Activated CD4-positive, alpha-beta T cell treated with anti-CD3 and anti-CD28 coated beads, Interleukin-2, amount 10 ng/mL, durations not matched to agents 24 days and 14 days (primary cell): ENCODE measurements around the gene C15orf61. TPM values are rescaled to one million over a fixed set of nuclear protein-coding genes. Genes with fewer than 3 reads are reported as not detected.

ENCODE experiments used
- DNase-seq: peaks from one replicate; pipeline ENCODE4 v3.0.0; 2022
- H3K27ac Mint-ChIP-seq: one replicate; pipeline ENCODE4 v1.8.0; 2022; ENCODE audit warnings: mild to moderate bottlenecking, mixed read lengths
- H3K27me3 Mint-ChIP-seq: one replicate; pipeline ENCODE4 v1.8.0; 2022; ENCODE audit warnings: mixed read lengths
- H3K36me3 Mint-ChIP-seq: one replicate; pipeline ENCODE4 v1.8.0; 2022; ENCODE audit warnings: low read depth, mild to moderate bottlenecking, mixed read lengths
- H3K4me1 Mint-ChIP-seq: one replicate; pipeline ENCODE4 v1.8.0; 2021; ENCODE audit warnings: mixed read lengths
- H3K4me3 Mint-ChIP-seq: one replicate; pipeline ENCODE4 v1.8.0; 2022; ENCODE audit warnings: mild to moderate bottlenecking, moderate library complexity, mixed read lengths
- H3K9me3 Mint-ChIP-seq: one replicate; pipeline ENCODE4 v1.8.0; 2021; ENCODE audit warnings: mixed read lengths
- intact Hi-C: fragments of 100-400 bp; cut with micrococcal nuclease; formaldehyde crosslinking; loops from one replicate; pipeline ENCODE4 v1.15.1; 2023
- total RNA-seq: library from RNA; stranded (reverse); gene quantifications from 2 replicates; pipeline ENCODE4 v1.2.3, GENCODE V29; 2022

The C15orf61 gene
- total RNA-seq, 1 donor from 2014 or later: 7.3 TPM

GRCh38 chr15:67548862-67549651 lies 28.1 kb downstream of the C15orf61 start:
- DNase-seq: no peak
- no peak overlapping the region for H3K4me3 Mint-ChIP-seq
- peaks cover 13% of the 10 kb centered on the region for H3K4me1 Mint-ChIP-seq
- intact Hi-C loops: no loop called here
- H3K9me3 Mint-ChIP-seq: no peaks in the 10 kb centered on the region
- H3K27ac Mint-ChIP-seq: no peak overlapping the region
- H3K36me3 Mint-ChIP-seq: peaks cover 35% of the 10 kb centered on the region
- H3K27me3 Mint-ChIP-seq: no peaks in the 10 kb centered on the region

- Mint-ChIP-seq H3K27ac (no peak overlapping the region), H3K4me3 (no peak overlapping the region), H3K9me3 (no peaks in the 10 kb centered on the region), H3K4me1 (peaks cover 7% of the 10 kb centered on the region), H3K36me3 (peaks cover 32% of the 10 kb centered on the region), H3K27me3 (no peaks in the 10 kb centered on the region)
- intact Hi-C loops: no loop called here
- no peak for DNase-seq
Observed at GRCh38 chr15:67549736-67550135, 28.8 kb downstream of the C15orf61 start.

- no peak for DNase-seq
- Mint-ChIP-seq H3K4me1 (peaks cover 5% of the 10 kb centered on the region), H3K27ac (no peak overlapping the region), H3K9me3 (no peaks in the 10 kb centered on the region), H3K36me3 (peaks cover 31% of the 10 kb centered on the region), H3K27me3 (no peaks in the 10 kb centered on the region), H3K4me3 (no peak overlapping the region)
- intact Hi-C loops: no loop called here
Observed at GRCh38 chr15:67550522-67550921, 29.6 kb downstream of the C15orf61 start.

GRCh38 chr15:67551207-67551743 lies 30.3 kb downstream of the C15orf61 start:
- no peak for DNase-seq
- intact Hi-C loops: no loop called here
- peaks cover 5% of the 10 kb centered on the region for H3K4me1 Mint-ChIP-seq
- no peaks in the 10 kb centered on the region for H3K27me3 Mint-ChIP-seq
- no peak overlapping the region for H3K4me3 Mint-ChIP-seq
- no peaks in the 10 kb centered on the region for H3K9me3 Mint-ChIP-seq
- H3K36me3 Mint-ChIP-seq: peaks cover 31% of the 10 kb centered on the region
- H3K27ac Mint-ChIP-seq: no peak overlapping the region

DNA sequence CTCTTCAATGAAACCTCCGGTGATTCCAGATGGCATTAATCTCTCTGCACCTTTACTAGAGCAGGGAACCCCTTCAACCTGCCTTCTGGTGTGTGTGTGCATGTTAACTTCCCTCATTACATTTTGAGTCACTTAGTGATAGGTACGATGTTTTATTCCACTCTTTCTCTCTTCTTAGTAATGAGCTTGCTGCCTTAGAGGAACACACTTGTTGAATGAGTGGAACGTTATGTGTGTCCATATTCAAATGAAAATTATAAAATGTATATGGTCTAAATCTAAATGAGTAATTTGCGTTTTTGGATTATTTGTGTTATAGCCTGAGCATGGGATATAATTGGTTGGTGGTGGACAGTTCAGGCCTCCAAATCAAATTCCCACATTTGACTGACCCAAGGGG lies 33.6 kb downstream of the C15orf61 start:
- H3K27me3 Mint-ChIP-seq: no peaks in the 10 kb centered on the region
- H3K4me3 Mint-ChIP-seq: no peak overlapping the region
- H3K27ac Mint-ChIP-seq: no peak overlapping the region
- H3K4me1 Mint-ChIP-seq: peaks cover 4% of the 10 kb centered on the region
- H3K9me3 Mint-ChIP-seq: peaks cover 8% of the 10 kb centered on the region
- intact Hi-C loops: no loop called here
- peaks cover 49% of the 10 kb centered on the region for H3K36me3 Mint-ChIP-seq
- no peak for DNase-seq

DNA sequence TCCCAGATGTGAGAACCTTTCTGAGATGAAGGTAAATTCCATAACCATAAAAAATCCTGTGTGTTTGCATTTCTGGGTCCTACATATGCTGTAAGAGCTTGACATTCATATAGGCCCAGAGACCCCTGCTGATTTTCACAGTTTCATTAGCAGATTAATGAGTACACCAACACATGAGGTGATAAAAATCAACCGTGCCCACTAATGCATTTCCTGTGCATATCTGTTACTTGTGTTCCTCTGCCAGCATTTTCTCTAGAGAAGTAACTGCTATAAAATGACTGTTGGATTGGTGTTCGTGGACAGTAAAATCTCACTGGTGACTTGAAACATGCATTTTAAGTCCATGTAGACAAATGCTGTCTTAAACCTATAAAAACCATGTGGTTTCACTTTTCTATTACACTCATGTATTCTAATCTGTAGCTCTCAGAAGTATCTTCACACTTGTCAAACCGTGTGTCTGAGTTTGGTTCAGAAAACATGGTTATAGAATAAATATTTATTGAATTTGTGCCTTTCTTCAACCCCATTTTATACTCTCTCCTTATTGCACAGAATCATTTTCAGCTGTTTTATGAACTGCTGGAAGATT lies 36.1 kb downstream of the C15orf61 start:
- Mint-ChIP-seq H3K36me3 (peaks cover 41% of the 10 kb centered on the region), H3K27ac (no peak overlapping the region), H3K4me1 (peaks cover 4% of the 10 kb centered on the region), H3K4me3 (no peak overlapping the region), H3K27me3 (no peaks in the 10 kb centered on the region), H3K9me3 (peaks cover 8% of the 10 kb centered on the region)
- intact Hi-C loops: no loop called here
- no peak for DNase-seq

DNA sequence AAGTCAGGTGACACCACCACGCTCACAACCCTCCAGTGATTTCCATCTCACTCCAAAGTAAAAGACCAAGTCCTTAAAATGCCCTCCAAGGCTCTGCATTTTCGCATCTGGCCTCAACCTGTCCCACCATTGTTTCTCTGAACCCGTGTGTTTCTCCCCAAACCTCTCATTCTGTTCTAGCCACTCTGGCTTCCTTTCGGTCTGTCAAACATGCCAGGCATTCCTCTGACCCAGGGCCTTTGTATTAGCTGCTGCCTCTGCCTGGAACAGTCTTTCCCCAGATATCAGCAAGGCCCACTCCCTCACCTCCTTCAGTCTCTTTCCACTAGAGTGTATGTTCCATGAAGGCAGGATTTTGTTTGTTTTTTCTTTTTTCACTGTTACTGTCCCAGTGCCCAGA lies 37.6 kb downstream of the C15orf61 start:
- Mint-ChIP-seq H3K36me3 (peaks cover 43% of the 10 kb centered on the region), H3K27ac (no peak overlapping the region), H3K4me3 (no peak overlapping the region), H3K9me3 (peaks cover 8% of the 10 kb centered on the region), H3K4me1 (peaks cover 4% of the 10 kb centered on the region), H3K27me3 (no peaks in the 10 kb centered on the region)
- DNase-seq: no peak
- intact Hi-C loops: no loop called here

- no peak overlapping the region for H3K4me3 Mint-ChIP-seq
- H3K4me1 Mint-ChIP-seq: peaks cover 6% of the 10 kb centered on the region
- H3K9me3 Mint-ChIP-seq: peaks cover 8% of the 10 kb centered on the region
- intact Hi-C loops: no loop called here
- no peak overlapping the region for H3K27ac Mint-ChIP-seq
- DNase-seq: no peak
- H3K27me3 Mint-ChIP-seq: no peaks in the 10 kb centered on the region
- peaks cover 43% of the 10 kb centered on the region for H3K36me3 Mint-ChIP-seq
Observed at GRCh38 chr15:67559158-67559557, 38.2 kb downstream of the C15orf61 start.

DNA sequence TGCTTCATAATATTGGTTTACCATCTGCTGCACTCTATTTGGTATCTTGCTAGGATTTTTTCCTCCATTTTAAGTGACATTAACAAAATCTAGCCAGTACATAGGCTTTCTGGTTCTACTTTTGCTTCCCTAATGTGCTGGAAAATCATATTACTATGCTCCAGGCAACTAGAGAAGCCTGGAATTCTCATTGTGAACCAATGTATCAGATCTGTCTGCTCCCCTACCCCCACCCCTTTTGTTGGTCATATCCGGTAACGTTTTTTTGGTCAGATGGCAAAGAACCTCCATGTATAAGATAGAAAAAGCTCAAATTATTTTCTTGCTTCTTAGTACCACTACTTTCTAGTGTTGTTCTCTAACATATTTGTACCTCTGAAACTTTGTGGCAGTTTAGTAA lies 38.6 kb downstream of the C15orf61 start:
- peaks cover 43% of the 10 kb centered on the region for H3K36me3 Mint-ChIP-seq
- DNase-seq: no peak
- peaks cover 8% of the 10 kb centered on the region for H3K9me3 Mint-ChIP-seq
- intact Hi-C loops: no loop called here
- H3K27me3 Mint-ChIP-seq: no peaks in the 10 kb centered on the region
- no peak overlapping the region for H3K4me3 Mint-ChIP-seq
- peaks cover 10% of the 10 kb centered on the region for H3K4me1 Mint-ChIP-seq
- H3K27ac Mint-ChIP-seq: no peak overlapping the region

DNA sequence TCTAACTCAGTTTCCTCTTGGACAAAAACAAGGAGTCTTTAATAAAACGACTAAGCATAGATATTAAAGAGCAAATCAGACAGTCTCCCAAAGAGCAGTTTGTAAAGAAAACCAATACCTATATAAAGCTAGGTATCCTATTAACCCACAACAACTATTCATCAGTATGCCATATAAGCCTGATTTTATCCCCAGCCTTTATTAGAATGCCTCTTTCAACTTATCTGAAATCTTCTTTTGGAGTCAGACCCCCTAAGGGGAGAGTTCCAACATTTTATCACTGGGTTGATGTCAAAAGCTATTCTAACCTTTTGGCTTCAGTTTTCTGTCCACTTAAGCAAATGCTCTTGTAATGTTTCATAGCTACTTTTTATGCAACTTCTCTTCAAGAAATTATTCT lies 39.4 kb downstream of the C15orf61 start:
- peaks cover 8% of the 10 kb centered on the region for H3K9me3 Mint-ChIP-seq
- intact Hi-C loops: no loop called here
- H3K27ac Mint-ChIP-seq: no peak overlapping the region
- peaks cover 16% of the 10 kb centered on the region for H3K4me1 Mint-ChIP-seq
- H3K36me3 Mint-ChIP-seq: peaks cover 40% of the 10 kb centered on the region
- H3K27me3 Mint-ChIP-seq: no peaks in the 10 kb centered on the region
- H3K4me3 Mint-ChIP-seq: no peak overlapping the region
- no peak for DNase-seq

GRCh38 chr15:67563092-67563491 lies 42.2 kb downstream of the C15orf61 start:
- H3K4me3 Mint-ChIP-seq: no peak overlapping the region
- intact Hi-C loops: no loop called here
- no peak overlapping the region for H3K27ac Mint-ChIP-seq
- DNase-seq: no peak
- H3K9me3 Mint-ChIP-seq: peaks cover 8% of the 10 kb centered on the region
- H3K4me1 Mint-ChIP-seq: peaks cover 13% of the 10 kb centered on the region
- H3K27me3 Mint-ChIP-seq: no peaks in the 10 kb centered on the region
- peaks cover 25% of the 10 kb centered on the region for H3K36me3 Mint-ChIP-seq

- intact Hi-C loops: no loop called here
- no peaks in the 10 kb centered on the region for H3K9me3 Mint-ChIP-seq
- H3K36me3 Mint-ChIP-seq: peaks cover 17% of the 10 kb centered on the region
- H3K27me3 Mint-ChIP-seq: no peaks in the 10 kb centered on the region
- DNase-seq: no peak
- no peak overlapping the region for H3K27ac Mint-ChIP-seq
- no peak overlapping the region for H3K4me3 Mint-ChIP-seq
- peaks cover 13% of the 10 kb centered on the region for H3K4me1 Mint-ChIP-seq
Observed at GRCh38 chr15:67564021-67564967, 43.4 kb downstream of the C15orf61 start.

GRCh38 chr15:67564968-67565345 lies 44.0 kb downstream of the C15orf61 start:
- H3K27ac Mint-ChIP-seq: peak overlapping the region; percentile 29
- no peak for DNase-seq
- no peaks in the 10 kb centered on the region for H3K27me3 Mint-ChIP-seq
- H3K36me3 Mint-ChIP-seq: peaks cover 13% of the 10 kb centered on the region
- no peak overlapping the region for H3K4me3 Mint-ChIP-seq
- intact Hi-C loops: no loop called here
- no peaks in the 10 kb centered on the region for H3K9me3 Mint-ChIP-seq
- H3K4me1 Mint-ChIP-seq: peaks cover 13% of the 10 kb centered on the region

- Mint-ChIP-seq H3K4me3 (no peak overlapping the region), H3K9me3 (no peaks in the 10 kb centered on the region), H3K36me3 (peaks cover 7% of the 10 kb centered on the region), H3K27ac (no peak overlapping the region), H3K27me3 (no peaks in the 10 kb centered on the region), H3K4me1 (peaks cover 11% of the 10 kb centered on the region)
- intact Hi-C loops: no loop called here
- DNase-seq: no peak
Observed at GRCh38 chr15:67569668-67570067, 48.7 kb downstream of the C15orf61 start.
